Body of pancreas (tissue), 4 donors: ENCODE data around the gene DRD4.

ENCODE experiments used
- CTCF ChIP-seq, 7 experiments: fragments of 450-650 bp in 4 of 7; fragments of 200-600 bp in 3 of 7; sonication (generic) in 3 of 7; IDR thresholded peaks; one replicate each; pipeline ENCODE4 v1.5.1; 2016 to 2019; ENCODE audit warnings: antibody characterized with exemption in 7 of 7
- POLR2A ChIP-seq, 3 donors: fragments of 450-650 bp; IDR thresholded peaks; one replicate each; pipeline ENCODE4 v1.6.1; 2016; ENCODE audit warnings: antibody characterized with exemption in 3 of 3, mild to moderate bottlenecking in 2 of 3

GRCh38 chr11:603154-603553 lies 33.9 kb upstream of the DRD4 start:
- TF ChIP-seq CTCF (IDR thresholded peaks at IDR 0.05) (no peak), POLR2A (IDR thresholded peaks at IDR 0.05) (no peak)
